GM21526 (cell line): ENCODE results near the gene PLCL1.

Source experiments
- ATAC-seq: cut with Tn5 transposase; IDR thresholded peaks from one replicate; pipeline ENCODE4 v1.9.1; 2021; ENCODE audit warnings: moderate library complexity; ENCODE audit not compliant: unreplicated experiment, low FRiP score

PLCL1 gene

DNA sequence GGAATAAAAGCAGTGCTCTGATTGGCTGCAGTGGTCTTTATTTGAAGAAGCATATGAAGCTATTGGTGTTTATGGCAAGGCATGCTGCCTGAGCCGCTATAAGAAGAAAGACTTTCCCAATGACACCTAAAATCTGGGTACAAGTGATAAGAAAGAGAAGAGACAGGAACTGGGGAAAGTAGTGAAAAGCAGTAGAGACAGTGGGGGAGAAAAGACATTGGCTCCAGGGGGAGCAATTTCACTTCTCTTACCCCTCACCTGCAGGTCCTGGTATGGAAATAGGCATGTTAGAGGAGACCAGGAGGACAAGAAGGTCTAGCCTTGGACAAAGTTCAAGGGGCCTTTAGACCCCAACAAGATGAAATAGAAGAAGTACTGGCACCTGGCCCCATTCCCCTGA, 47.1 kb downstream of the PLCL1 start:
- ATAC-seq = no peak

DNA sequence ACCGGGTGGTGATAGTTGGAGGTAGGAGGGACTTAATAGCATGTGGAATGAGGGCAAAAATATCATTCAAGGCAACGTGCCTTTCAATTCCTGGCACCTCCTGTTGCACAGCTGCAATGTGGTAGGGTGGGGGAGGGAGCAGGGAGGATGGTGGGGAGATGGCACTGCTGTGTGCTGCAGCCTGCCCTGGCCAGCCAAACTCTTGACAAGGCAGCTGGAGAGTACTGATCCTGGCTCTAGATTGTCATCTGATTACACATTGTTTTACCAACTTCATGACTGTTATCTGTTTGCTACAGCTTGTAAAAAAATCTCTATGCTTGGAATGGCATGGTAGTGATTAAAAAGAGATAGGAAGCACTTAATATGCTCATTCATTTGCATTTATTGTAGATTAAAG, 47.7 kb downstream of the PLCL1 start:
- ATAC-seq = no peak

DNA sequence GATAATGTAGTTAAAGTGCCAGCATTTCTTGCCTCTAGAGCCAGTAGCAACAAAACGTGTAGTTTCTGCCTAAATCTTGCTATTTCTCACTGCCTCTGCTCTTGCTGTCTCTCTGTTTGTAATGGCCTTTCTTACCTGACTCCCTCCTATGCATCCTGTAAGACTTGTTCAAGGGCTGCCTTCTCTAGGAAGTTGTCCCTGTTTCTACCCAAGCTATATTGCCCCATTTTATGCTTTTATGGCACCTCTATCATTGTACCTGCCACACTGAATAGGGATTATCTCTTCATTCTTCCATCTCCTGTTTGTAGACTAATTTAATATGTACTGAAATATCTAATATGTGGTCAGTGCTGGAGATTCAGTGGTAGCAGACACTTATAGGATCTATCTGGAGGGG, 49.2 kb downstream of the PLCL1 start:
- no peak for ATAC-seq

DNA sequence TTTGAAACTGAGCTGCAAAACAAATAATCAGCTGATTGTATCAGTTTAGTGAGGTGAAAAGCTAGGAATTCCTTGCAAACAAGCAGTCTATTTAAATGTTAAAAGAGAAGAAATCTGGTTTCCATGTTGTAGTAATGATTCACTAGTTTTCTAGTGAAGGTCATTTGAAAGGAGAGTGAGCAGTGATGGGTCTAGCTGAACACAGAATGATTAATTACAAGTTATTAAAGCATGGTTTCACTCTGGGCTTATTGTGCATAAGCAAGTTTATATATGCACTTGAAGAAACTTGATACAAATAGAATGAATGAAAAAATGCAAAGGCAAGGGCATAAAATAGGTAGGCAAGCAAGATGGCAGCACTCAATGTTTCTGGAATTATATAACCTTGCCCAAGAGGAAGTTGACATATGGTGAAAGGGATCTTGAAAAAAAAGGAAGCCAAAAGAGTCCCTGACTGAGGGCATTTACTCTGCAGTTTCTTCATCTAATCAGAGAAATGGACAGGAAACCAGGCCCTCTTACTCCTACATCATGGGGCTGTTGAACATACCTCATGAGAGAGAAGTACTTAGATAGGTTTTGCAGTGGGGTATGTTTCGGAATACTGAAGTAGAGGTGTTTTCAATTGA, 53.2 kb downstream of the PLCL1 start:
- ATAC-seq = no peak

GRCh38 chr2:197858607-197859140, 54.3 kb downstream of the PLCL1 start:
- ATAC-seq = no peak

DNA sequence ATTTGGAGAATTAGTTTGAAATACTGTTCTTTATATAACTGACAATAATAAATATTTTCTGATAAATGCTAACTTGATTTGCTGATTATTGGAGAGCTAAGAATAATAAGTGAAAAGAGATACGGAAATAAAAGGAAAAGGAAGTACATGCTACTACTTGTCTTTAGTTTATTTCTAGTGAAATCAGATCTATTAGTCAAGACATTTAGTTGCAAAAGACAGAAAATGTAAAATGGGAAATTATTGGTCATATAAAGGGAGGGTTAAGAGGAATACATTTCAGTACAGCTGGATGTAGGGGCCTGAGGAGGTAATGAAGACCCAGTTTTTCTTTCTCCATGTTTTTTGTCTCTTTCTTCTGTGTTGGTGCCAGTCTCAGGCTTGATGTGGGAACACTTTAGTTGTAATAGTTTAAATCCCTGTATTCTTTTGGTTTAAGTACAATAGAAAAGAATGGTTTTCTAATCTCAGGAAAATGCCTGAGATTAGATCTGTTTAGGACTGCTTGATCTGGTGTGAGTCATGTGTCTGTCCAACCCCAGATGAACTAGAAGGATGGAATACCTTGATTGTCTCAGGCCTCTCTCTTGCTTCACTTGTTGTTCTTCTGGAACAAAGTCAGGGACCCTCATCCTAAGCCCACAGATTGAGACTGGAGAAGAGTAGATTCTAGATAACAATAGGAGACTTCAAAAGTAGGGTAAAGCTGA, 58.0 kb downstream of the PLCL1 start:
- ATAC-seq = no peak

GRCh38 chr2:197863744-197864143, 59.4 kb downstream of the PLCL1 start:
- ATAC-seq = no peak

- no peak for ATAC-seq
Observed at GRCh38 chr2:197866455-197866854, 62.1 kb downstream of the PLCL1 start.

- no peak for ATAC-seq
Observed at GRCh38 chr2:197867033-197867432, 62.6 kb downstream of the PLCL1 start.

- no peak for ATAC-seq
Observed at GRCh38 chr2:197867624-197868023, 63.2 kb downstream of the PLCL1 start.

- no peak for ATAC-seq
Observed at GRCh38 chr2:197868206-197868605, 63.8 kb downstream of the PLCL1 start.

DNA sequence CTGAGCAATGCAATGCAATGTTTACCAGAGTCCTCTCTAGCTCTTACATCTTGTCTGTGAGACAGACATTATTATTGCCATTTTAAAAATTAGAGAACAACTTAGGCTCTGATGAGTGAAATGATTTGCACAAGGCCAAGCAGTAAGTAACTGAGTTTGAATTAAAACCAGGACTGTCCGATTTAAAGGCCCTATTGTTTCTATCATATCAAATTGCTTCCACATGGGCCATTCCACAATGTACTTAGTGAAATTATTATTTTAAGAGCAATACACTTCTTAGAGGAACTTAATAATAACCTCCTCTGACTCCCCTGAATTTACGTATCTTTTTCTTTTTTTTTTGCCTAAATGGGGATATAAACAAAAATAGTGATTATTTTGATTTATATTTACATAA, 64.6 kb downstream of the PLCL1 start:
- no peak for ATAC-seq

GRCh38 chr2:197869501-197870111, 65.2 kb downstream of the PLCL1 start:
- no peak for ATAC-seq

GRCh38 chr2:197870137-197870536, 65.7 kb downstream of the PLCL1 start:
- ATAC-seq = no peak

- ATAC-seq = no peak
Observed at GRCh38 chr2:197871780-197872456, 67.5 kb downstream of the PLCL1 start.

- ATAC-seq = no peak
Observed at GRCh38 chr2:197873293-197873701, 68.9 kb downstream of the PLCL1 start.

GRCh38 chr2:197875763-197876162, 71.4 kb downstream of the PLCL1 start:
- no peak for ATAC-seq

DNA sequence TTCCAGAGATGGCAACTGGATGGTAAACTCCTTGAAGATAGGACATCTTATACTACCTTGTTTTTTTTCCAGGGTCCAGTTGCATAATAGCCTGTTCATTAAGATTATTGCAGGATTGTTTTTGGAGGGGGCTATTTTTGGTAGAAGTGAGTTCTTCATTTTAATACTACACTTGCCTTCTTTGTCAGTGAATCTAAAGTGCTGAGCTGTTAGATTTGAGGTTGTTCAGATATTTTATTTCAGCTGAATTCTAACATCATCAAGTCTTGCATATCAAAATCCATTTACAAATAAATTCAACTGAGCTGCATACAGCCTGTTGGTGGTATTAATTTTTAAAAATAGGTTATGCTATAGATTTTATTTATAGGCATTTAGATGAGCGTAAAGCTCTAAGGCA, 72.1 kb downstream of the PLCL1 start:
- no peak for ATAC-seq

GRCh38 chr2:197877038-197877437, 72.6 kb downstream of the PLCL1 start:
- no peak for ATAC-seq

DNA sequence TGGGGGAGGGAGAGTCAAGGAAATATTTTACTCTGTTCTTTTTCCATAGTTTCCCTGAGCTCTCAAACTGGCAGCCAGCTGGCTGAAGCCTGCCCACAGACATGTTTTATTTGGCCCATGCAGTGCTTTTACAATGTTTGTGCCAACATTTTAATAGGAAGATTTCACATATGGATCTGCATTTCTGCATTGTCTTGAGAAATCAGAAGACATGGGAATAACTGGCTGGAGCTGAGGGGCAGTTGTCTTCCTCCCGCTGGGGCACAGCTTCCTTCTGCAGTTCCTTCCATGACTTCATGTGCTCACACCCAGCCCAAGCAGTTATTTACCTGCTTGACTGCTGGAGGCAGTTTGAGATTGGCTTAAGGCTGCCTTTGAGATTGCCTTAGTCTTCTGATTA, 74.4 kb downstream of the PLCL1 start:
- ATAC-seq = no peak

GRCh38 chr2:197879812-197880408, 75.5 kb downstream of the PLCL1 start:
- no peak for ATAC-seq
